ENCODE results near the gene RBM14.

- TF ChIP-seq POLR2AphosphoS5 (IDR thresholded peaks at IDR 0.05; ENCODE audit: insufficient read depth in 1 of 2, low read depth in 1 of 2) (peak; percentile 96 to 100), POLR2A (IDR thresholded peaks at IDR 0.05) (peak; percentile 85 to 99)
These were observed at the start of gene RBM14 for GRCh38 chr11:66616379-66617154.
